ENCODE data around the gene SYNE1.
"Not testable (repeated sequence)": the region's sequence is repeated elsewhere in the genome, so short reads cannot be mapped to it uniquely, and the experiment has no call there.

The SYNE1 gene

GRCh38 chr6:152453421-152453820 is 183.7 kb downstream of the SYNE1 start:
- Histone ChIP-seq H3K4me3 (ENCODE audit: low read length) (no peak overlapping the region), H3K9ac (ENCODE audit: low read length) (no peak overlapping the region), H3K9me3 (ENCODE audit: control insufficient read depth, low read length) (no peaks in the 10 kb centered on the region), H3K27me3 (replicated peaks; ENCODE audit: control insufficient read depth, insufficient read depth, low read length) (no peaks in the 10 kb centered on the region), H3K36me3 (ENCODE audit: control insufficient read depth, insufficient read depth, low read length, severe bottlenecking) (peaks cover 18% of the 10 kb centered on the region), H3K4me1 (ENCODE audit: control insufficient read depth, insufficient read depth, low read length) (no peaks in the 10 kb centered on the region)
- DNase-seq (ENCODE audit: low read depth): no peak

DNA sequence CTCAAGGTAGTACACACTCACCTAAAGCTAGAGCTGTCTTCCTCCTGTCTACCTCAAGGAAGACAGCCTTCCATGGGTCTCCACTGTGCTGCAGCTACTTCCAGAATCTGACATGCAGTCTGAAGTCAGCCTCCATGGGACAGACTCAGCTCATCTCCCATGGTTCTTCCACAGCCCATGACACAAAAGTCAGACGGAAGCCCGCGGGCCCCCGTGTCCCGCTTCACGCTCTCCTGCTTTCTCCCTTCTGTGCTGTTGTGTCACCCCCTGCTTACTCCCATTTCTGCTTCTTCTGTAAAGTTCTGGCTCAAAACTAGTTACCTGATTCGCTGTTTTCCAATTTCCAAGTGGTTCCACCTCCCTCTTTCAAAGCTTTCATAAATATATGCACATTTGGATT is 184.5 kb downstream of the SYNE1 start:
- Histone ChIP-seq H3K36me3 (ENCODE audit: control insufficient read depth, insufficient read depth, low read length, severe bottlenecking) (peaks cover 14% of the 10 kb centered on the region), H3K4me1 (ENCODE audit: control insufficient read depth, insufficient read depth, low read length) (no peaks in the 10 kb centered on the region), H3K9ac (ENCODE audit: low read length) (no peak overlapping the region), H3K27me3 (replicated peaks; ENCODE audit: control insufficient read depth, insufficient read depth, low read length) (no peaks in the 10 kb centered on the region), H3K4me3 (ENCODE audit: low read length) (no peak overlapping the region), H3K9me3 (ENCODE audit: control insufficient read depth, low read length) (no peaks in the 10 kb centered on the region)
- DNase-seq (ENCODE audit: low read depth): no peak

DNA sequence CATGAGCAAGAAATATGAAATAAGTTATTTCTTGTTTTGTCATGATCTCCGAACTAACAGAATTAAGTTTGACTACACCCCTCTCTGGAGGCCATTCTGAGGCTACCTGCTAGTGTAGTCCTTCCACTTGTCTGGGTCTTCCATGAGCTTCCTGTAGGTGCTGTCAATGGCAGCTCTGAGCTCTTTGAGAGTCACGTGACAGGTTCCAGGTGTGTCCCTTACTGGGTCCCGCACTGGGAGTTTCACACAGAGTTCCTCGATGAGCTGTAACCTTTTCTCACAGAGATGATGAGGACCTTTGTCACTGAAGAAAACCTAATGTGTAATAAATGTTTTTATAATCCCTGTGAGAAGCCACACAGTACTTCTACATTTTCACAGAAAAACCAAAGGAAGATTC is 186.6 kb downstream of the SYNE1 start:
- Histone ChIP-seq H3K27me3 (replicated peaks; ENCODE audit: control insufficient read depth, insufficient read depth, low read length) (no peaks in the 10 kb centered on the region), H3K9ac (ENCODE audit: low read length) (no peak overlapping the region), H3K4me3 (ENCODE audit: low read length) (no peak overlapping the region), H3K9me3 (ENCODE audit: control insufficient read depth, low read length) (no peaks in the 10 kb centered on the region), H3K4me1 (ENCODE audit: control insufficient read depth, insufficient read depth, low read length) (no peaks in the 10 kb centered on the region), H3K36me3 (ENCODE audit: control insufficient read depth, insufficient read depth, low read length, severe bottlenecking) (peaks cover 11% of the 10 kb centered on the region)
- no peak for DNase-seq (ENCODE audit: low read depth)

GRCh38 chr6:152441902-152442301 is 195.3 kb downstream of the SYNE1 start:
- H3K4me1 ChIP-seq (ENCODE audit: control insufficient read depth, insufficient read depth, low read length): no peaks in the 10 kb centered on the region
- no peak for DNase-seq (ENCODE audit: low read depth)
- H3K9me3 ChIP-seq (ENCODE audit: control insufficient read depth, low read length): no peaks in the 10 kb centered on the region
- H3K4me3 ChIP-seq (ENCODE audit: low read length): no peak overlapping the region
- H3K27me3 ChIP-seq (replicated peaks; ENCODE audit: control insufficient read depth, insufficient read depth, low read length): no peaks in the 10 kb centered on the region
- no peaks in the 10 kb centered on the region for H3K36me3 ChIP-seq (ENCODE audit: control insufficient read depth, insufficient read depth, low read length, severe bottlenecking)
- no peak overlapping the region for H3K9ac ChIP-seq (ENCODE audit: low read length)

- H3K36me3 ChIP-seq (ENCODE audit: control insufficient read depth, insufficient read depth, low read length, severe bottlenecking): peaks cover 10% of the 10 kb centered on the region
- H3K27me3 ChIP-seq (replicated peaks; ENCODE audit: control insufficient read depth, insufficient read depth, low read length): no peaks in the 10 kb centered on the region
Measured at GRCh38 chr6:152435816-152436215, 201.3 kb downstream of the SYNE1 start.

GRCh38 chr6:152432758-152433157 is 204.4 kb downstream of the SYNE1 start:
- H3K4me3 ChIP-seq (ENCODE audit: low read length): no peak overlapping the region
- DNase-seq (ENCODE audit: low read depth): no peak
- peaks cover 13% of the 10 kb centered on the region for H3K36me3 ChIP-seq (ENCODE audit: control insufficient read depth, insufficient read depth, low read length, severe bottlenecking)
- no peaks in the 10 kb centered on the region for H3K9me3 ChIP-seq (ENCODE audit: control insufficient read depth, low read length)
- no peaks in the 10 kb centered on the region for H3K4me1 ChIP-seq (ENCODE audit: control insufficient read depth, insufficient read depth, low read length)
- H3K27me3 ChIP-seq (replicated peaks; ENCODE audit: control insufficient read depth, insufficient read depth, low read length): no peaks in the 10 kb centered on the region
- no peak overlapping the region for H3K9ac ChIP-seq (ENCODE audit: low read length)

More at GRCh38 chr6:152435816-152436215, 201.3 kb downstream of the SYNE1 start:
- H3K4me1 ChIP-seq (ENCODE audit: control insufficient read depth, insufficient read depth, low read length): no peaks in the 10 kb centered on the region
- no peak overlapping the region for H3K4me3 ChIP-seq (ENCODE audit: low read length)
- no peaks in the 10 kb centered on the region for H3K9me3 ChIP-seq (ENCODE audit: control insufficient read depth, low read length)
- no peak overlapping the region for H3K9ac ChIP-seq (ENCODE audit: low read length)
- DNase-seq (ENCODE audit: low read depth): no peak

DNA sequence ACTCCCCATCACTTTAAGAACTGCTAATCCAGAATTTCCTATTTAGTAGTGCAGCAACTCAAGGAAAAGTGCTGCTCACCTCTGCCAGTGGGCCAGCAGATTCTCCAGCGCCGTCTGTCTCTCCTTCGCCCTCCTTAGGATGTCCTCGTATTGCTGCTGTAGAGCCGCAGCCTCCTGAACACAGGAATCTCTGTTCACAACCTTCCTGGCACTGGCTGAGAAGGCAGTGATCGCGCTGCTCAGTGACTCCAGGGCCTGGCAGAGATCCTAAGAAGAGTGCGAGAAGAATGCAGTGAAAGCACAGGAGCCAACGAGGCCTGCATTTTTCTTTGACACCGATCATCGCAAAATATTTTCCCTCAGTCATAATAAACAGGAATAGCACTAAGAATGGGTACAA is 209.0 kb downstream of the SYNE1 start:
- Histone ChIP-seq H3K27me3 (replicated peaks; ENCODE audit: control insufficient read depth, insufficient read depth, low read length) (no peaks in the 10 kb centered on the region), H3K4me3 (ENCODE audit: low read length) (no peak overlapping the region), H3K9ac (ENCODE audit: low read length) (no peak overlapping the region), H3K9me3 (ENCODE audit: control insufficient read depth, low read length) (no peaks in the 10 kb centered on the region), H3K36me3 (ENCODE audit: control insufficient read depth, insufficient read depth, low read length, severe bottlenecking) (peaks cover 6% of the 10 kb centered on the region), H3K4me1 (ENCODE audit: control insufficient read depth, insufficient read depth, low read length) (no peaks in the 10 kb centered on the region)
- no peak for DNase-seq (ENCODE audit: low read depth)

DNA sequence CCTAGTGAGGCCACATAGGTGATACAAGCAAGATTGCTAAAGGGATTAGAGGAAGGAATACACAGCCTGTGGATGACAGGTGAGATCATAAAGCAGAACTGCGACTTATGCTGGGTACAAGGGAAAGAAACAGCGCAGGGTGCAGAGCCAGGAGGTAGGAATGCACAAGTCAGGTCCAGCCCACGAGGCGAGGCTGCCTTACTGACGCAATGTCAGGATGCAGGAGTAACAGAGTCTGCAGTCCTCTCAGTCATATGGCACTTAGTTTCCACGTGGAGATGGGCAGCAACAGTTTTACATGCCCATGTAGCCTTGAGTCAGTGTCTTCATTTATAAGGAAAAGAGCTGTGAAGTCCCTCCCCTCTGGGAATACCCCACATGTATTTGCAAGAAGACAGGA is 210.9 kb downstream of the SYNE1 start:
- Histone ChIP-seq H3K27me3 (replicated peaks; ENCODE audit: control insufficient read depth, insufficient read depth, low read length) (no peaks in the 10 kb centered on the region), H3K4me3 (ENCODE audit: low read length) (no peak overlapping the region), H3K36me3 (ENCODE audit: control insufficient read depth, insufficient read depth, low read length, severe bottlenecking) (peaks cover 6% of the 10 kb centered on the region), H3K4me1 (ENCODE audit: control insufficient read depth, insufficient read depth, low read length) (no peaks in the 10 kb centered on the region), H3K9ac (ENCODE audit: low read length) (no peak overlapping the region), H3K9me3 (ENCODE audit: control insufficient read depth, low read length) (no peaks in the 10 kb centered on the region)
- DNase-seq (ENCODE audit: low read depth): no peak

DNA sequence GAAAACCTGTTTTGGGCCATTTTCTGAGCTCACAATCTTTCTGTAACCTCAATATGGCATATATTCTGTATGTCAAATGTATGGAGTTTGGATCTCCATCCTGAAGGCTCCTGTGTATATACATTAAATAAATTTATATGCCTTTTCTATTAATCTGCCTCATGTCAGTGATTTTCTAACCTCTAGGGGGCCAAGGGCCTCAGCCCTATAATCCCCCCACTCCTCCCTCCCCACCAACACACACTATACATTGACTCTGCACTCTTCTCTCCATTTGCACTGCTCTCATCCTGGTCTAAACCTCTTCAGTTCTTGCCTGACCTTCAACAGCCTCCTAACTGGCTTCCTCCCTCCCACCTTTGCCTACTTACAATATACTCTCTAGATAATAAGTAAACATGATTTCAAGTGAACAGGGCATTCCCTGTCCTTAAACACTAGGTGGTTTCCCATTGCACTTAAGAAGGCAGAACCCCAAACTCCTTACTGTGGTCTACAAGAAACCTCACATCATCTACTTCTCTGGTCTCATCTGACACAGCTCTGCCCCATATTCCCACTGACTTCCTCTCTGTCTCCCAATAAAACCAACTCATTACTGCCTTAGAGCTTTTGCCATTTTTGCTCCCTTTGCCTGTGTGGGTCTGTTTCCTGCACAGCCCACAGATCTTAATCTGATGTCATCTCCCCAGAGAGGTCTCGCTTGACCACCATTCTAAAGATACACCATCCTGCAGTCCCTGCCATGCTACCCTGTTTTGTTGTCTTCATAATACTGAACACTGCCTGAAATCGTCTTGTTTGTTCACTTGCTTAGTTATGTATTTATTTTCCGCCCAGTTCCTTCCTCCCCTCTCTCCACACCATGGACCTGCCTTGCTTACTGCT is 213.7 kb downstream of the SYNE1 start:
- H3K4me3 ChIP-seq (ENCODE audit: low read length): no peak overlapping the region
- no peaks in the 10 kb centered on the region for H3K9me3 ChIP-seq (ENCODE audit: control insufficient read depth, low read length)
- no peak overlapping the region for H3K9ac ChIP-seq (ENCODE audit: low read length)
- no peaks in the 10 kb centered on the region for H3K27me3 ChIP-seq (replicated peaks; ENCODE audit: control insufficient read depth, insufficient read depth, low read length)
- H3K4me1 ChIP-seq (ENCODE audit: control insufficient read depth, insufficient read depth, low read length): no peaks in the 10 kb centered on the region
- no peak for DNase-seq (ENCODE audit: low read depth)
- peaks cover 6% of the 10 kb centered on the region for H3K36me3 ChIP-seq (ENCODE audit: control insufficient read depth, insufficient read depth, low read length, severe bottlenecking)

GRCh38 chr6:152421496-152421895 is 215.7 kb downstream of the SYNE1 start:
- not testable (repeated sequence) for H3K9ac ChIP-seq (ENCODE audit: low read length); H3K36me3 ChIP-seq (ENCODE audit: control insufficient read depth, insufficient read depth, low read length, severe bottlenecking); H3K4me1 ChIP-seq (ENCODE audit: control insufficient read depth, insufficient read depth, low read length); H3K9me3 ChIP-seq (ENCODE audit: control insufficient read depth, low read length); H3K4me3 ChIP-seq (ENCODE audit: low read length); H3K27me3 ChIP-seq (replicated peaks; ENCODE audit: control insufficient read depth, insufficient read depth, low read length); DNase-seq (ENCODE audit: low read depth)

GRCh38 chr6:152420696-152421095 is 216.5 kb downstream of the SYNE1 start:
- Histone ChIP-seq H3K27me3 (replicated peaks; ENCODE audit: control insufficient read depth, insufficient read depth, low read length) (no peaks in the 10 kb centered on the region), H3K36me3 (ENCODE audit: control insufficient read depth, insufficient read depth, low read length, severe bottlenecking) (peaks cover 3% of the 10 kb centered on the region), H3K9me3 (ENCODE audit: control insufficient read depth, low read length) (no peaks in the 10 kb centered on the region), H3K4me1 (ENCODE audit: control insufficient read depth, insufficient read depth, low read length) (no peaks in the 10 kb centered on the region), H3K4me3 (ENCODE audit: low read length) (no peak overlapping the region), H3K9ac (ENCODE audit: low read length) (no peak overlapping the region)
- DNase-seq (ENCODE audit: low read depth): no peak

GRCh38 chr6:152418551-152418950 is 218.6 kb downstream of the SYNE1 start:
- no peak overlapping the region for H3K9ac ChIP-seq (ENCODE audit: low read length)
- no peaks in the 10 kb centered on the region for H3K27me3 ChIP-seq (replicated peaks; ENCODE audit: control insufficient read depth, insufficient read depth, low read length)
- no peak overlapping the region for H3K4me3 ChIP-seq (ENCODE audit: low read length)
- H3K9me3 ChIP-seq (ENCODE audit: control insufficient read depth, low read length): no peaks in the 10 kb centered on the region
- peaks cover 3% of the 10 kb centered on the region for H3K36me3 ChIP-seq (ENCODE audit: control insufficient read depth, insufficient read depth, low read length, severe bottlenecking)
- no peaks in the 10 kb centered on the region for H3K4me1 ChIP-seq (ENCODE audit: control insufficient read depth, insufficient read depth, low read length)
- DNase-seq (ENCODE audit: low read depth): no peak

Measured in adipocyte (in vitro differentiated cells).